Osteoblast (primary cell): Measurements from ENCODE around the gene PHF12. TPM values are rescaled to one million over a fixed set of nuclear protein-coding genes. Genes with fewer than 3 reads are reported as not detected.
"Not testable (repeated sequence)": the region's sequence is repeated elsewhere in the genome, so short reads cannot be mapped to it uniquely, and the experiment has no call there.

Experiments used
- DNase-seq: peaks from one replicate; pipeline ENCODE4 v3.0.0; 2011; ENCODE audit warnings: low spot score, mixed read lengths; ENCODE audit not compliant: insufficient read length; ENCODE audit errors: missing footprints
- H2AFZ ChIP-seq: 2 replicates; pipeline ENCODE4 v1.6.0; 2011; ENCODE audit warnings: mild to moderate bottlenecking, low read length
- H3K27ac ChIP-seq: 2 replicates; pipeline ENCODE4 v1.5.1; 2011; ENCODE audit warnings: mild to moderate bottlenecking, low read depth, low read length, moderate library complexity
- H3K27me3 ChIP-seq: 2 replicates; pipeline ENCODE4 v1.6.0; 2012; ENCODE audit warnings: mild to moderate bottlenecking, control low read depth, inconsistent platforms, low read length, moderate library complexity; ENCODE audit not compliant: insufficient read depth
- H3K36me3 ChIP-seq: 2 replicates; pipeline ENCODE4 v1.5.1; 2011; ENCODE audit warnings: mild to moderate bottlenecking, low read length, control low read depth, moderate library complexity; ENCODE audit not compliant: insufficient read depth
- H3K4me1 ChIP-seq: 2 replicates; pipeline ENCODE4 v1.5.1; 2011; ENCODE audit warnings: mild to moderate bottlenecking, low read length, control low read depth, moderate library complexity; ENCODE audit not compliant: insufficient read depth
- H3K4me2 ChIP-seq: 2 replicates; pipeline ENCODE4 v1.6.0; 2011; ENCODE audit warnings: mild to moderate bottlenecking, low read length; ENCODE audit not compliant: insufficient read depth
- H3K4me3 ChIP-seq: fragments of 200-600 bp; sonication (generic); 3 replicates; pipeline ENCODE4 v1.5.1; 2012; ENCODE audit warnings: mild to moderate bottlenecking, low read length, inconsistent platforms; ENCODE audit not compliant: insufficient read depth
- H3K79me2 ChIP-seq: 2 replicates; pipeline ENCODE4 v1.6.0; 2012; ENCODE audit warnings: mild to moderate bottlenecking, low read length, control low read depth, inconsistent platforms; ENCODE audit not compliant: insufficient read depth
- H3K9me3 ChIP-seq: 2 replicates; pipeline ENCODE4 v1.5.1; 2011; ENCODE audit warnings: low read depth, low read length, control low read depth
- H4K20me1 ChIP-seq: 2 replicates; pipeline ENCODE4 v1.6.0; 2012; ENCODE audit warnings: mild to moderate bottlenecking, low read length, control low read depth; ENCODE audit not compliant: insufficient read depth
- CTCF ChIP-seq: IDR thresholded peaks from 2 replicates; pipeline ENCODE4 v1.5.1; 2011; ENCODE audit warnings: mild to moderate bottlenecking, low read depth, low read length, moderate library complexity; ENCODE audit errors: extremely low read depth
- total RNA-seq: library from RNA; depleted of rRNA; stranded (reverse); fragments of >200 nt; gene quantifications from 2 replicates; pipeline ENCODE4 v1.2.3, GENCODE V29; 2012

PHF12 gene
- total RNA-seq, 1 donor = 26.8 TPM

- H3K9me3 ChIP-seq = no peaks in the 10 kb centered on the region
- peak; percentile 90 for DNase-seq
- H3K27me3 ChIP-seq = no peaks in the 10 kb centered on the region
Observed at GRCh38 chr17:28878981-28879380, 72.3 kb downstream of the PHF12 start.

GRCh38 chr17:28878158-28878910 is 73.0 kb downstream of the PHF12 start:
- TF ChIP-seq CTCF = no peak
- Histone ChIP-seq H3K9me3 (no peaks in the 10 kb centered on the region), H3K4me3 (no peak overlapping the region), H3K27me3 (no peaks in the 10 kb centered on the region), H4K20me1 (no peaks in the 10 kb centered on the region), H2AFZ (no peak overlapping the region), H3K36me3 (peaks cover 29% of the 10 kb centered on the region), H3K4me2 (no peak overlapping the region), H3K79me2 (no peaks in the 10 kb centered on the region), H3K4me1 (no peaks in the 10 kb centered on the region), H3K27ac (no peak overlapping the region)
- peak; percentile 42 for DNase-seq

More at GRCh38 chr17:28878981-28879380, 72.3 kb downstream of the PHF12 start:
- Histone ChIP-seq H3K4me1 (no peaks in the 10 kb centered on the region), H3K79me2 (no peaks in the 10 kb centered on the region), H2AFZ (no peak overlapping the region), H3K36me3 (peaks cover 33% of the 10 kb centered on the region), H3K4me2 (no peak overlapping the region), H3K27ac (no peak overlapping the region), H3K4me3 (no peak overlapping the region), H4K20me1 (no peaks in the 10 kb centered on the region)
- peak; percentile 49 for TF ChIP-seq CTCF

- not testable (repeated sequence) for H3K4me3 ChIP-seq, H3K9me3 ChIP-seq, DNase-seq, H3K79me2 ChIP-seq, H2AFZ ChIP-seq, H3K4me1 ChIP-seq, H4K20me1 ChIP-seq, H3K27ac ChIP-seq, H3K4me2 ChIP-seq, H3K27me3 ChIP-seq
- H3K36me3 ChIP-seq = peaks cover 19% of the 10 kb centered on the region
Observed at GRCh38 chr17:28877150-28877711, 74.1 kb downstream of the PHF12 start.

GRCh38 chr17:28875848-28876550 is 75.3 kb downstream of the PHF12 start:
- no peaks in the 10 kb centered on the region for H3K79me2 ChIP-seq
- no peaks in the 10 kb centered on the region for H4K20me1 ChIP-seq
- no peak for TF ChIP-seq CTCF
- H3K27me3 ChIP-seq = no peaks in the 10 kb centered on the region
- no peak for DNase-seq
- H3K9me3 ChIP-seq = no peaks in the 10 kb centered on the region
- peaks cover 11% of the 10 kb centered on the region for H3K36me3 ChIP-seq
- H3K4me3 ChIP-seq = no peak overlapping the region
- H3K4me1 ChIP-seq = no peaks in the 10 kb centered on the region
- H2AFZ ChIP-seq = no peak overlapping the region
- no peak overlapping the region for H3K4me2 ChIP-seq
- H3K27ac ChIP-seq = no peak overlapping the region
